CD8-positive, alpha-beta memory T cell (primary cell): ENCODE data around the gene PFKP. TPM values are rescaled to one million over a fixed set of nuclear protein-coding genes. Genes with fewer than 3 reads are reported as not detected.

Source experiments
- CTCF ChIA-PET: fragments of 350-600 bp; sonication (Branson Sonifier 250); formaldehyde crosslinking; loops from one replicate; lab custom pipeline; 2021; ENCODE audit warnings: antibody characterized with exemption; lab: Charles Lee
- POLR2A ChIA-PET: fragments of 350-600 bp; sonication (Branson Sonifier 250); formaldehyde crosslinking; loops from one replicate; lab custom pipeline; 2021; ENCODE audit warnings: antibody characterized with exemption; lab: Charles Lee
- DNase-seq, 5 donors: peaks; one replicate each; pipeline versions ENCODE4 v3.0.0 to v3.0.0-alpha.2; 2020 to 2022; ENCODE audit warnings: mixed read lengths in 1 of 5
- H3K27ac ChIP-seq: one replicate; pipeline ENCODE4 v1.7.0; 2013; ENCODE audit warnings: low read depth, mild to moderate bottlenecking, low read length, moderate library complexity
- H3K27me3 ChIP-seq: 2 replicates; pipeline ENCODE4 v1.7.0; 2013; ENCODE audit warnings: low read length, mild to moderate bottlenecking; ENCODE audit not compliant: insufficient read depth, poor library complexity, severe bottlenecking
- H3K36me3 ChIP-seq: 2 replicates; pipeline ENCODE4 v1.7.0; 2013; ENCODE audit warnings: mild to moderate bottlenecking, low read length, moderate library complexity; ENCODE audit not compliant: insufficient read depth
- H3K4me1 ChIP-seq: 2 replicates; pipeline ENCODE4 v1.7.0; 2013; ENCODE audit warnings: mild to moderate bottlenecking, low read length, moderate library complexity; ENCODE audit not compliant: insufficient read depth
- H3K4me3 ChIP-seq: 2 replicates; pipeline ENCODE4 v1.7.0; 2013; ENCODE audit warnings: mild to moderate bottlenecking, low read length
- H3K9me3 ChIP-seq: 2 replicates; pipeline ENCODE4 v1.7.0; 2013; ENCODE audit warnings: mild to moderate bottlenecking, low read length
- H3K27ac Mint-ChIP-seq, 8 donors: one replicate each; pipeline ENCODE4 v1.8.0; 2020 to 2021; ENCODE audit warnings: mixed read lengths in 8 of 8, mild to moderate bottlenecking in 6 of 8, inconsistent platforms in 3 of 8, moderate library complexity in 3 of 8
- H3K27me3 Mint-ChIP-seq, 2 donors: one replicate each; pipeline ENCODE4 v1.8.0; 2020 to 2021; ENCODE audit warnings: mixed read lengths in 2 of 2, mild to moderate bottlenecking in 1 of 2, moderate library complexity in 1 of 2
- H3K36me3 Mint-ChIP-seq, 3 donors: one replicate each; pipeline ENCODE4 v1.8.0; 2020 to 2021; ENCODE audit warnings: mixed read lengths in 3 of 3, inconsistent platforms in 1 of 3, mild to moderate bottlenecking in 1 of 3
- H3K4me1 Mint-ChIP-seq, 3 donors: one replicate each; pipeline ENCODE4 v1.8.0; 2020 to 2021; ENCODE audit warnings: mixed read lengths in 3 of 3, inconsistent platforms in 1 of 3, mild to moderate bottlenecking in 1 of 3
- H3K4me3 Mint-ChIP-seq, 7 donors: one replicate each; pipeline ENCODE4 v1.8.0; 2020 to 2021; ENCODE audit warnings: mixed read lengths in 7 of 7, mild to moderate bottlenecking in 6 of 7, moderate library complexity in 4 of 7, inconsistent platforms in 2 of 7
- H3K9me3 Mint-ChIP-seq, 5 donors: one replicate each; pipeline ENCODE4 v1.8.0; 2020 to 2022; ENCODE audit warnings: mixed read lengths in 5 of 5, mild to moderate bottlenecking in 3 of 5, moderate library complexity in 2 of 5, inconsistent platforms in 1 of 5
- polyA plus RNA-seq: library from polyadenylated mRNA; unstranded; fragments of 300-500 nt; fragmentation: Illumina TruSeq; gene quantifications from one replicate; pipeline ENCODE4 v1.2.3, GENCODE V29; 2021
- total RNA-seq, 2 experiments: library from RNA; stranded (reverse); gene quantifications; one replicate each; pipeline ENCODE4 v1.2.3, GENCODE V29; 2021

PFKP gene
- total and polyA plus RNA-seq, 3 experiments from 2014 or later, result 61.6 to 187 (median 180) TPM

GRCh38 chr10:3148994-3149393 is 81.6 kb downstream of the PFKP start:
- Mint-ChIP-seq H3K27me3 (no peaks in the 10 kb centered on the region), H3K4me3 (no peak overlapping the region), H3K4me1 (peaks cover 0 to 2% (median 0%) of the 10 kb centered on the region in 3 donors), H3K27ac (no peak overlapping the region), H3K36me3 (peaks cover 11 to 99% (median 33%) of the 10 kb centered on the region in 3 donors), H3K9me3 (no peaks in the 10 kb centered on the region)
- no peaks in the 10 kb centered on the region for H3K27me3 ChIP-seq
- no peak for DNase-seq
- CTCF ChIA-PET, result interaction anchor here (1.0 kb wide), 1 partner anchor 10 kb away, joined by 3 read pairs; no protein-coding TSS in a partner anchor
- H3K4me3 ChIP-seq, result no peak overlapping the region
- H3K36me3 ChIP-seq, result peaks cover 76% of the 10 kb centered on the region
- H3K4me1 ChIP-seq, result no peaks in the 10 kb centered on the region
- POLR2A ChIA-PET, result no interaction called here
- no peaks in the 10 kb centered on the region for H3K9me3 ChIP-seq
- H3K27ac ChIP-seq, result no peak overlapping the region

GRCh38 chr10:3149918-3150317 is 82.6 kb downstream of the PFKP start:
- peaks cover 16 to 100% (median 35%) of the 10 kb centered on the region in 3 donors for H3K36me3 Mint-ChIP-seq
- no peak for DNase-seq

GRCh38 chr10:3150366-3150765 is 83.0 kb downstream of the PFKP start:
- Mint-ChIP-seq H3K36me3 (peaks cover 20 to 100% (median 39%) of the 10 kb centered on the region in 3 donors), H3K27ac (no peak overlapping the region), H3K9me3 (no peaks in the 10 kb centered on the region), H3K27me3 (no peaks in the 10 kb centered on the region), H3K4me1 (peaks cover 0 to 2% (median 0%) of the 10 kb centered on the region in 3 donors), H3K4me3 (no peak overlapping the region)
- no peaks in the 10 kb centered on the region for H3K9me3 ChIP-seq
- H3K27me3 ChIP-seq, result no peaks in the 10 kb centered on the region
- no peak for DNase-seq
- CTCF ChIA-PET, result no interaction called here
- no peak overlapping the region for H3K27ac ChIP-seq
- H3K4me3 ChIP-seq, result no peak overlapping the region
- peaks cover 81% of the 10 kb centered on the region for H3K36me3 ChIP-seq
- POLR2A ChIA-PET, result no interaction called here
- no peaks in the 10 kb centered on the region for H3K4me1 ChIP-seq

More at GRCh38 chr10:3149918-3150317, 82.6 kb downstream of the PFKP start:
- Histone ChIP-seq H3K4me3 (no peak overlapping the region), H3K27me3 (no peaks in the 10 kb centered on the region), H3K36me3 (peaks cover 81% of the 10 kb centered on the region), H3K9me3 (no peaks in the 10 kb centered on the region), H3K4me1 (no peaks in the 10 kb centered on the region), H3K27ac (no peak overlapping the region)
- H3K9me3 Mint-ChIP-seq, result no peaks in the 10 kb centered on the region
- CTCF ChIA-PET, result interaction anchor here (1.0 kb wide), 1 partner anchor 11 kb away, joined by 3 read pairs; no protein-coding TSS in a partner anchor
- H3K27me3 Mint-ChIP-seq, result no peaks in the 10 kb centered on the region
- no peak overlapping the region for H3K4me3 Mint-ChIP-seq
- peaks cover 0 to 2% (median 0%) of the 10 kb centered on the region in 3 donors for H3K4me1 Mint-ChIP-seq
- POLR2A ChIA-PET, result no interaction called here
- H3K27ac Mint-ChIP-seq, result no peak overlapping the region

GRCh38 chr10:3150961-3151360 is 83.6 kb downstream of the PFKP start:
- H3K27ac ChIP-seq, result no peak overlapping the region
- Mint-ChIP-seq H3K9me3 (no peaks in the 10 kb centered on the region), H3K36me3 (peaks cover 21 to 100% (median 42%) of the 10 kb centered on the region in 3 donors), H3K27me3 (no peaks in the 10 kb centered on the region), H3K27ac (no peak overlapping the region), H3K4me1 (peaks cover 0 to 2% (median 0%) of the 10 kb centered on the region in 3 donors), H3K4me3 (no peak overlapping the region)
- H3K27me3 ChIP-seq, result no peaks in the 10 kb centered on the region
- no peaks in the 10 kb centered on the region for H3K4me1 ChIP-seq
- DNase-seq, result no peak
- H3K36me3 ChIP-seq, result peaks cover 83% of the 10 kb centered on the region
- H3K4me3 ChIP-seq, result no peak overlapping the region
- POLR2A ChIA-PET, result no interaction called here
- CTCF ChIA-PET, result no interaction called here
- H3K9me3 ChIP-seq, result no peaks in the 10 kb centered on the region

GRCh38 chr10:3151889-3152565 is 84.7 kb downstream of the PFKP start:
- Mint-ChIP-seq H3K36me3 (peaks cover 20 to 98% (median 38%) of the 10 kb centered on the region in 3 donors), H3K27me3 (no peaks in the 10 kb centered on the region), H3K4me3 (no peak overlapping the region), H3K27ac (peak overlapping the region in 3 of 8 donors; percentile 23 to 40 (median 27)), H3K4me1 (peaks cover 0 to 2% (median 0%) of the 10 kb centered on the region in 3 donors), H3K9me3 (no peaks in the 10 kb centered on the region)
- Histone ChIP-seq H3K4me1 (no peaks in the 10 kb centered on the region), H3K27me3 (no peaks in the 10 kb centered on the region), H3K9me3 (no peaks in the 10 kb centered on the region), H3K36me3 (peaks cover 78% of the 10 kb centered on the region), H3K4me3 (no peak overlapping the region), H3K27ac (no peak overlapping the region)
- no peak for DNase-seq
- CTCF ChIA-PET, result no interaction called here
- POLR2A ChIA-PET, result no interaction called here

GRCh38 chr10:3152566-3152935 is 85.2 kb downstream of the PFKP start:
- Histone ChIP-seq H3K4me3 (no peak overlapping the region), H3K36me3 (peaks cover 78% of the 10 kb centered on the region), H3K9me3 (no peaks in the 10 kb centered on the region), H3K27ac (no peak overlapping the region), H3K4me1 (no peaks in the 10 kb centered on the region), H3K27me3 (no peaks in the 10 kb centered on the region)
- Mint-ChIP-seq H3K9me3 (no peaks in the 10 kb centered on the region), H3K4me1 (peaks cover 0 to 2% (median 0%) of the 10 kb centered on the region in 3 donors), H3K4me3 (no peak overlapping the region), H3K36me3 (peaks cover 20 to 98% (median 37%) of the 10 kb centered on the region in 3 donors), H3K27ac (peak overlapping the region in 3 of 8 donors; percentile 17 to 27 (median 23)), H3K27me3 (no peaks in the 10 kb centered on the region)
- DNase-seq, result no peak
- ChIA-PET POLR2A (no interaction called here), CTCF (no interaction called here)

- Mint-ChIP-seq H3K36me3 (peaks cover 16 to 96% (median 41%) of the 10 kb centered on the region in 3 donors), H3K4me3 (no peak overlapping the region), H3K4me1 (peaks cover 0 to 5% (median 0%) of the 10 kb centered on the region in 3 donors), H3K9me3 (no peaks in the 10 kb centered on the region), H3K27me3 (no peaks in the 10 kb centered on the region), H3K27ac (peak overlapping the region in 1 of 8 donors; percentile 72)
- Histone ChIP-seq H3K27me3 (no peaks in the 10 kb centered on the region), H3K36me3 (peaks cover 78% of the 10 kb centered on the region), H3K27ac (no peak overlapping the region), H3K4me1 (no peaks in the 10 kb centered on the region), H3K4me3 (no peak overlapping the region), H3K9me3 (no peaks in the 10 kb centered on the region)
- CTCF ChIA-PET, result interaction anchor here (1.4 kb wide), 1 partner anchor 43 kb away, joined by 4 read pairs; no protein-coding TSS in a partner anchor
- no peak for DNase-seq
- POLR2A ChIA-PET, result no interaction called here
Observed at GRCh38 chr10:3154666-3155065, 87.3 kb downstream of the PFKP start.

GRCh38 chr10:3159152-3159551 is 91.8 kb downstream of the PFKP start:
- CTCF ChIA-PET, result no interaction called here
- H3K4me3 ChIP-seq, result no peak overlapping the region
- H3K9me3 ChIP-seq, result no peaks in the 10 kb centered on the region
- no peaks in the 10 kb centered on the region for H3K4me1 ChIP-seq
- POLR2A ChIA-PET, result interaction anchor here (0.5 kb wide), 1 partner anchor 570 kb away, joined by 6 read pairs; no protein-coding TSS in a partner anchor
- Mint-ChIP-seq H3K4me3 (no peak overlapping the region), H3K4me1 (peaks cover 0 to 3% (median 0%) of the 10 kb centered on the region in 3 donors), H3K36me3 (peaks cover 12 to 92% (median 41%) of the 10 kb centered on the region in 3 donors), H3K27ac (no peak overlapping the region), H3K27me3 (no peaks in the 10 kb centered on the region), H3K9me3 (no peaks in the 10 kb centered on the region)
- no peaks in the 10 kb centered on the region for H3K27me3 ChIP-seq
- H3K27ac ChIP-seq, result no peak overlapping the region
- DNase-seq, result no peak
- peaks cover 67% of the 10 kb centered on the region for H3K36me3 ChIP-seq
